ENCODE measurements around the gene NCLN. TPM values are rescaled to one million over a fixed set of nuclear protein-coding genes. Genes with fewer than 3 reads are reported as not detected.

NCLN gene
- total RNA-seq, 1 donor from 2014 or later = 63.0 TPM

GRCh38 chr19:3140667-3141038, 45.1 kb upstream of the NCLN start:
- TF ChIP-seq CTCF (IDR thresholded peaks at IDR 0.05; ENCODE audit: unreplicated experiment) = no peak
- H3K4me3 Mint-ChIP-seq (ENCODE audit: unreplicated experiment) = no peak overlapping the region
- peaks cover 18% of the 10 kb centered on the region for H3K4me1 Mint-ChIP-seq (ENCODE audit: unreplicated experiment)
- H3K27me3 Mint-ChIP-seq (ENCODE audit: unreplicated experiment) = no peaks in the 10 kb centered on the region
- H3K9me3 Mint-ChIP-seq (ENCODE audit: unreplicated experiment) = no peaks in the 10 kb centered on the region
- no peak for DNase-seq (ENCODE audit: low spot score)
- no peaks in the 10 kb centered on the region for H3K36me3 Mint-ChIP-seq (ENCODE audit: low read depth, unreplicated experiment)
- no peak overlapping the region for H3K27ac Mint-ChIP-seq (ENCODE audit: unreplicated experiment)

GRCh38 chr19:3142292-3142670, 43.4 kb upstream of the NCLN start:
- TF ChIP-seq CTCF (IDR thresholded peaks at IDR 0.05; ENCODE audit: unreplicated experiment) = no peak
- no peak for DNase-seq (ENCODE audit: low spot score)
- H3K4me3 Mint-ChIP-seq (ENCODE audit: unreplicated experiment) = no peak overlapping the region
- peaks cover 15% of the 10 kb centered on the region for H3K4me1 Mint-ChIP-seq (ENCODE audit: unreplicated experiment)
- peaks cover 2% of the 10 kb centered on the region for H3K27me3 Mint-ChIP-seq (ENCODE audit: unreplicated experiment)
- no peaks in the 10 kb centered on the region for H3K9me3 Mint-ChIP-seq (ENCODE audit: unreplicated experiment)
- peak overlapping the region; percentile 85 for H3K27ac Mint-ChIP-seq (ENCODE audit: unreplicated experiment)
- H3K36me3 Mint-ChIP-seq (ENCODE audit: low read depth, unreplicated experiment) = no peaks in the 10 kb centered on the region

- TF ChIP-seq CTCF (IDR thresholded peaks at IDR 0.05; ENCODE audit: unreplicated experiment) = no peak
- Mint-ChIP-seq H3K9me3 (ENCODE audit: unreplicated experiment) (no peaks in the 10 kb centered on the region), H3K36me3 (ENCODE audit: low read depth, unreplicated experiment) (no peaks in the 10 kb centered on the region), H3K4me1 (ENCODE audit: unreplicated experiment) (peaks cover 15% of the 10 kb centered on the region), H3K4me3 (ENCODE audit: unreplicated experiment) (no peak overlapping the region), H3K27me3 (ENCODE audit: unreplicated experiment) (peaks cover 2% of the 10 kb centered on the region), H3K27ac (ENCODE audit: unreplicated experiment) (peak overlapping the region; percentile 85)
- DNase-seq (ENCODE audit: low spot score) = no peak
These were observed 42.9 kb upstream of the NCLN start for GRCh38 chr19:3142781-3143337.

GRCh38 chr19:3145909-3146676, 39.6 kb upstream of the NCLN start:
- peaks cover 6% of the 10 kb centered on the region for H3K27me3 Mint-ChIP-seq (ENCODE audit: unreplicated experiment)
- no peak for TF ChIP-seq CTCF (IDR thresholded peaks at IDR 0.05; ENCODE audit: unreplicated experiment)
- peaks cover 18% of the 10 kb centered on the region for H3K4me1 Mint-ChIP-seq (ENCODE audit: unreplicated experiment)
- no peak for DNase-seq (ENCODE audit: low spot score)
- H3K36me3 Mint-ChIP-seq (ENCODE audit: low read depth, unreplicated experiment) = peaks cover 6% of the 10 kb centered on the region
- no peak overlapping the region for H3K27ac Mint-ChIP-seq (ENCODE audit: unreplicated experiment)
- H3K4me3 Mint-ChIP-seq (ENCODE audit: unreplicated experiment) = no peak overlapping the region
- H3K9me3 Mint-ChIP-seq (ENCODE audit: unreplicated experiment) = no peaks in the 10 kb centered on the region

GRCh38 chr19:3146677-3147100, 39.0 kb upstream of the NCLN start:
- Mint-ChIP-seq H3K27me3 (ENCODE audit: unreplicated experiment) (peaks cover 6% of the 10 kb centered on the region), H3K4me3 (ENCODE audit: unreplicated experiment) (no peak overlapping the region), H3K36me3 (ENCODE audit: low read depth, unreplicated experiment) (peaks cover 6% of the 10 kb centered on the region), H3K4me1 (ENCODE audit: unreplicated experiment) (peaks cover 18% of the 10 kb centered on the region), H3K9me3 (ENCODE audit: unreplicated experiment) (no peaks in the 10 kb centered on the region), H3K27ac (ENCODE audit: unreplicated experiment) (no peak overlapping the region)
- TF ChIP-seq CTCF (IDR thresholded peaks at IDR 0.05; ENCODE audit: unreplicated experiment) = peak; percentile 87
- peak; percentile 61 for DNase-seq (ENCODE audit: low spot score)
